Measurements from ENCODE around the gene PTPRN2.

DNA sequence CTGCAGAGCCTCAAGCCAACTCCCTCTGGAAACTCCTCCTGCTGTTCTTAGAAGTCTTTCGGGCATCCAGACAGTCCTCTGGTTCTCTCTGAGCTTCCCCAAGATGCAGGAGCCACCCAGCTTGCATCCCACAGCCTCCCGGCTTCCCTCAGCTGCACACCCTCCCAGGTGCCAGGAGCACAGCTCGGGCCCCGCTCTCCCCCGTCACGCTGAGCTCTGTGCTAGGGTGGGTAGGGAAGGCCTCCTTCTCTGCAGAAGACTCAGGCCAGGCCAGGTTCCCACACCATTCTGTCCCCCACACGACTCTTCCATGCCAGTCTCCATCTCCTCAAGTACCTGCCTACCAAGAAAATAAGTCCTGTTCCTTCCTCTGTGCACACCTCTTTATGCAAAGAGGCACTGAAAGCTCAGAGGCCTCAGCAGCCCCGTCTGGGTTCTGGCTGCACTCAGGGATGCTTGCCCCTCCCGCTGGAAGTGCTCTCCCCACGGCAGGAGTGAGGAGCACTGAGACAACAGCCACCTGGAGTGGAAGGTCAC lies 537.1 kb downstream of the PTPRN2 start:
- TF ChIP-seq, protein P1, sequence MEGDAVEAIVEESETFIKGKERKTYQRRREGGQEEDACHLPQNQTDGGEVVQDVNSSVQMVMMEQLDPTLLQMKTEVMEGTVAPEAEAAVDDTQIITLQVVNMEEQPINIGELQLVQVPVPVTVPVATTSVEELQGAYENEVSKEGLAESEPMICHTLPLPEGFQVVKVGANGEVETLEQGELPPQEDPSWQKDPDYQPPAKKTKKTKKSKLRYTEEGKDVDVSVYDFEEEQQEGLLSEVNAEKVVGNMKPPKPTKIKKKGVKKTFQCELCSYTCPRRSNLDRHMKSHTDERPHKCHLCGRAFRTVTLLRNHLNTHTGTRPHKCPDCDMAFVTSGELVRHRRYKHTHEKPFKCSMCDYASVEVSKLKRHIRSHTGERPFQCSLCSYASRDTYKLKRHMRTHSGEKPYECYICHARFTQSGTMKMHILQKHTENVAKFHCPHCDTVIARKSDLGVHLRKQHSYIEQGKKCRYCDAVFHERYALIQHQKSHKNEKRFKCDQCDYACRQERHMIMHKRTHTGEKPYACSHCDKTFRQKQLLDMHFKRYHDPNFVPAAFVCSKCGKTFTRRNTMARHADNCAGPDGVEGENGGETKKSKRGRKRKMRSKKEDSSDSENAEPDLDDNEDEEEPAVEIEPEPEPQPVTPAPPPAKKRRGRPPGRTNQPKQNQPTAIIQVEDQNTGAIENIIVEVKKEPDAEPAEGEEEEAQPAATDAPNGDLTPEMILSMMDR (conservative IDR thresholded peaks at IDR 0.05; ENCODE audit: low read length), result no peak
- TF ChIP-seq EZH2phosphoT487 (IDR thresholded peaks at IDR 0.05; ENCODE audit: borderline replicate concordance, low read depth, low read length), result no peak

Data from OCI-LY7 (cell line).